22Rv1 (cell line): ENCODE measurements around the gene GULP1.

Experiments used
- ZFX ChIP-seq: fragments of 450-650 bp; IDR thresholded peaks from 2 replicates; pipeline ENCODE4 v1.6.1; 2017; ENCODE audit warnings: antibody characterized with exemption, borderline replicate concordance
- TF ChIP-seq, protein P1 (sequence below): fragments of 450-650 bp; IDR thresholded peaks from 2 replicates; pipeline ENCODE4 v1.5.1; 2017; ENCODE audit warnings: mild to moderate bottlenecking

DNA sequence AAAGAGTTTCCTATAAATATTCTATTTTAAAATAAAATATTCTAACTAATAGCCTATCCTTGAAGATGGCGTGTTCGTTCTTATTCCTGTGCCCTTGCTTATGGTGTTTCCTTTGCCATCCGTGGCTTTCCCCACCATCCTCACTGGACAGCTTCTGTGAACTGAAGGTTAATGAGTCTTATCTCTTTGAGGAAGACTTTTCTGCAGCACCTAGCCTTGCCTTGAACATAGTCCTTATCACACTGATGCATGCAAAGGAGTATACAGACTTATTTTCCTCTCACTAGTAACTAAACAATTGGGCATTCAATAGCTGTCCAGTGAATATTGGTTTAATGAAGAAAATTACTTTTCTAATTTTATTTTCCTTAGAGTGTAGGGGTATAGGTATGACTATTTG is 88.1 kb downstream of the GULP1 start:
- TF ChIP-seq, protein P1, sequence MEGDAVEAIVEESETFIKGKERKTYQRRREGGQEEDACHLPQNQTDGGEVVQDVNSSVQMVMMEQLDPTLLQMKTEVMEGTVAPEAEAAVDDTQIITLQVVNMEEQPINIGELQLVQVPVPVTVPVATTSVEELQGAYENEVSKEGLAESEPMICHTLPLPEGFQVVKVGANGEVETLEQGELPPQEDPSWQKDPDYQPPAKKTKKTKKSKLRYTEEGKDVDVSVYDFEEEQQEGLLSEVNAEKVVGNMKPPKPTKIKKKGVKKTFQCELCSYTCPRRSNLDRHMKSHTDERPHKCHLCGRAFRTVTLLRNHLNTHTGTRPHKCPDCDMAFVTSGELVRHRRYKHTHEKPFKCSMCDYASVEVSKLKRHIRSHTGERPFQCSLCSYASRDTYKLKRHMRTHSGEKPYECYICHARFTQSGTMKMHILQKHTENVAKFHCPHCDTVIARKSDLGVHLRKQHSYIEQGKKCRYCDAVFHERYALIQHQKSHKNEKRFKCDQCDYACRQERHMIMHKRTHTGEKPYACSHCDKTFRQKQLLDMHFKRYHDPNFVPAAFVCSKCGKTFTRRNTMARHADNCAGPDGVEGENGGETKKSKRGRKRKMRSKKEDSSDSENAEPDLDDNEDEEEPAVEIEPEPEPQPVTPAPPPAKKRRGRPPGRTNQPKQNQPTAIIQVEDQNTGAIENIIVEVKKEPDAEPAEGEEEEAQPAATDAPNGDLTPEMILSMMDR = no peak
- no peak for TF ChIP-seq ZFX
